ENCODE data around the gene LIN52. TPM values are rescaled to one million over a fixed set of nuclear protein-coding genes. Genes with fewer than 3 reads are reported as not detected.

Gene LIN52
- total RNA-seq, 1 experiment from 2014 or later, result 11.0 TPM

GRCh38 chr14:74242021-74242779, 157.4 kb downstream of the LIN52 start:
- Histone ChIP-seq H3K18ac (ENCODE audit: insufficient read length, low read depth, low read length) (no peak overlapping the region), H3K56ac (ENCODE audit: insufficient read length, low read depth, low read length) (no peak overlapping the region), H2BK120ac (ENCODE audit: low read depth, low read length, poor library complexity, severe bottlenecking) (no peak overlapping the region), H3K79me1 (ENCODE audit: insufficient read depth, low read depth, low read length, poor library complexity, severe bottlenecking) (no peaks in the 10 kb centered on the region), H3K79me2 (ENCODE audit: insufficient read depth, low read length) (no peaks in the 10 kb centered on the region), H2AFZ (ENCODE audit: low read length) (no peak overlapping the region), H3K9me3 (ENCODE audit: control insufficient read depth, low read depth, low read length) (no peaks in the 10 kb centered on the region), H3K4ac (ENCODE audit: low read depth, low read length) (no peak overlapping the region), H3K4me1 (ENCODE audit: insufficient read depth, low read length) (peaks cover 6% of the 10 kb centered on the region; the same call in 1 of the 2 replicates), H3T11ph (ENCODE audit: low read length) (no peak overlapping the region), H2AK5ac (ENCODE audit: insufficient read length, low read length) (no peak overlapping the region), H2BK12ac (ENCODE audit: insufficient read length, low read depth, low read length) (no peak overlapping the region), H4K8ac (replicated peaks; ENCODE audit: insufficient read length, low read depth, low read length) (no peak overlapping the region), H2BK20ac (ENCODE audit: low read depth, low read length, poor library complexity, severe bottlenecking) (no peak overlapping the region), H4K91ac (ENCODE audit: insufficient read length, low read depth, low read length) (no peak overlapping the region), H3K27me3 (ENCODE audit: insufficient read depth, low read length) (peaks cover 64% of the 10 kb centered on the region), H3K9ac (ENCODE audit: extremely low read depth, insufficient read length, low read length) (no peak overlapping the region), H2BK15ac (ENCODE audit: low read depth, low read length) (no peak overlapping the region), H3K14ac (ENCODE audit: insufficient read depth, low read length) (no peak overlapping the region), H2BK5ac (ENCODE audit: insufficient read length, low read length) (no peak overlapping the region), H4K5ac (ENCODE audit: insufficient read length, low read depth, low read length) (no peak overlapping the region), H4K20me1 (ENCODE audit: control insufficient read depth, insufficient read depth, insufficient read length) (no peaks in the 10 kb centered on the region), H3K23me2 (ENCODE audit: insufficient read length, low read depth, low read length, poor library complexity, severe bottlenecking) (peaks cover 21% of the 10 kb centered on the region), H3K23ac (ENCODE audit: insufficient read length, low read depth, low read length) (no peak overlapping the region), H3K4me2 (ENCODE audit: insufficient read depth, insufficient read length, low read length) (peak overlapping the region; percentile 73), H3K27ac (ENCODE audit: insufficient read length, low read depth, low read length) (no peak overlapping the region)
- Mint-ChIP-seq H3K27me3 (ENCODE audit: low read depth) (peaks cover 100% of the 10 kb centered on the region), H3K4me3 (peak overlapping the region; percentile 18 to 80; a peak in 4 of 5 replicates), H3K9me3 (no peaks in the 10 kb centered on the region; a peak in 2 of 5 replicates), H3K36me3 (ENCODE audit: insufficient read depth in 1 of 3, low read depth in 3 of 3) (no peaks in the 10 kb centered on the region; a peak in 1 of 7 replicates), H3K27ac (no peak overlapping the region), H3K4me1 (peaks cover 38 to 66% of the 10 kb centered on the region in 2 experiments)
- DNase-seq, result no peak
- TF ChIP-seq CTCF (conservative IDR thresholded peaks at IDR 0.05), result no peak
- WGBS (ENCODE audit: extremely low coverage, insufficient read length, low lambda C conversion rate), result no CpG with 5 or more reads among the region's 28 CpGs

All from H9 (cell line).